ENCODE measurements around the gene FBLN2. TPM values are rescaled to one million over a fixed set of nuclear protein-coding genes. Genes with fewer than 3 reads are reported as not detected.

Gene FBLN2
- total and polyA plus RNA-seq, 2 of the 13 experiments (the other 11 are each of a cell fraction or from before 2014, with no cell fraction given): not detected

DNA sequence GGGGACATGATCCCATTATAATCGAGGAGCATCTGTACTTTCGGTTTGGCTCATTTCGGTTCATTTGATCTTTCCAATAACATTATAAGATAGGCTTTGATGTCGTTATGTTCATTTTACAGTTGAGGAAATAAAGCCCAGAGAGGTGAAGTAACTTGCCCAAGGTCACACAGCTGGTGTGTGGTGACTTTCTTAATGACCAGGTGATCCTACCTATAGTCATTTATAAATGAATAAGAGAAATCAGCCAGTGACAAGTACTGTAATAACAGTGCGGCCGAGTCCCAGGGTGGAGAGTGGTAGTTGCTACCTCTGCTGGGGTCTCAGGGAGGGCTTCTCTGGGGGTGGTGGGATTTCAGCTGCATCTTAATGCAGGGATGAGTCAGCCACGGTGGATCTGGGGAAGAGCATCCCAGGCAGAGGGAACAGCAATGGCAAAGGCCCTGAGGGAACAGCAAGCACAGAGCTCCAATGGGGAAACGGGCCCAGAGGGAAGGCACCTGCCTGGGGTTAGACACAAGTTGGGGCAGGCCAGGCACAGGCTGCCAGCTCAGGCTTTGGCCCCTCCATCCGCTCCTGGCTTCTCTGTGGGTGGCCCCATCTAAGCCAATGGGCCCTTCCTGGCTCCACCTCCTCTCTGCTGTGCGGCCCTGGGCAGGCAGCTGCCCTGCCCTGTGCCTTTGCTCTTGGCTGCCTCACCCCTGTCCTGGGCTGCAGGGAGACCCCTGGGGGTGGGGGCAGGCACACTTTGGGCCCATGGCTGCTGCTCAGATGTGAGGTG is 1.1 kb upstream of the FBLN2 start:
- ChIA-PET CTCF (ENCODE audit: low intra/inter-chr PET ratio, low total read pairs) (no interaction called here), POLR2A (no interaction called here)
- Histone ChIP-seq H4K20me1 (ENCODE audit: insufficient read depth, low read length) (peaks cover 3% of the 10 kb centered on the region; the same call in 1 of the 2 replicates), H3K27me3 (ENCODE audit: control insufficient read depth in 1 of 2, insufficient read depth in 2 of 2, low read length in 2 of 2) (peaks cover 15 to 83% of the 10 kb centered on the region in 2 experiments), H3K9me3 (ENCODE audit: low read length) (no peaks in the 10 kb centered on the region), H3K27ac (ENCODE audit: extremely low read length, insufficient read depth, low read length) (no peak overlapping the region), H3K4me1 (ENCODE audit: insufficient read depth, low read length) (no peaks in the 10 kb centered on the region), H3K79me2 (ENCODE audit: insufficient read depth, low read length) (no peaks in the 10 kb centered on the region), H3K9ac (ENCODE audit: insufficient read depth, low read depth, low read length) (no peak overlapping the region), H3K4me3 (replicated peaks in 1 of 3; ENCODE audit: insufficient read depth in 1 of 3, low read depth in 2 of 3, low read length in 3 of 3) (no peak overlapping the region), H3K4me2 (ENCODE audit: low read depth, low read length) (no peak overlapping the region), H2AFZ (ENCODE audit: low read length) (no peak overlapping the region), H3K36me3 (replicated peaks in 1 of 2; ENCODE audit: control insufficient read depth in 1 of 2, insufficient read depth in 2 of 2, low read length in 2 of 2) (no peaks in the 10 kb centered on the region)
- intact Hi-C loops (cut with micrococcal nuclease; ENCODE audit: unreplicated experiment): no loop called here
- no peak for ATAC-seq
- 56% methylated on average over 8 of the region's 10 CpGs for WGBS (ENCODE audit: low lambda C conversion rate)
- FAIRE-seq: no peak
- no TSS peak for BruUV-seq (replicated peaks)
- no peak for TF ChIP-seq ZNF484 (CRISPR knock-in tag; IDR thresholded peaks at IDR 0.05; ENCODE audit: borderline replicate concordance, low read depth)
- peak; percentile 88 for TF ChIP-seq ZNF768 (CRISPR knock-in tag; IDR thresholded peaks at IDR 0.05)
- no peak for DNase-seq (ENCODE audit: low spot score)
- in situ Hi-C loops (cut with HindIII; ENCODE audit: extremely low pct_ligation_motif_present, low pct_unique_long_range_greater_than_20kb): no loop called here

GRCh38 chr3:13549623-13550422 is 898 bp downstream of the FBLN2 start:
- H4K20me1 ChIP-seq (ENCODE audit: insufficient read depth, low read length): peaks cover 3% of the 10 kb centered on the region; the same call in 1 of the 2 replicates
- H3K4me3 ChIP-seq (replicated peaks in 1 of 3; ENCODE audit: insufficient read depth in 1 of 3, low read depth in 2 of 3, low read length in 3 of 3): no peak overlapping the region
- ChIA-PET POLR2A (no interaction called here), CTCF (ENCODE audit: low intra/inter-chr PET ratio, low total read pairs) (no interaction called here)
- BruUV-seq (replicated peaks): no TSS peak
- H3K27ac ChIP-seq (ENCODE audit: extremely low read length, insufficient read depth, low read length): no peak overlapping the region
- ATAC-seq (no peak), FAIRE-seq (no peak), DNase-seq (ENCODE audit: low spot score) (no peak)
- intact Hi-C loops (cut with micrococcal nuclease; ENCODE audit: unreplicated experiment) (no loop called here), in situ Hi-C loops (cut with HindIII; ENCODE audit: extremely low pct_ligation_motif_present, low pct_unique_long_range_greater_than_20kb) (no loop called here)
- no peaks in the 10 kb centered on the region for H3K4me1 ChIP-seq (ENCODE audit: insufficient read depth, low read length)
- H3K27me3 ChIP-seq (ENCODE audit: control insufficient read depth in 1 of 2, insufficient read depth in 2 of 2, low read length in 2 of 2): peaks cover 13 to 83% of the 10 kb centered on the region in 2 experiments
- 56% methylated on average over 16 of the region's 18 CpGs for WGBS (ENCODE audit: low lambda C conversion rate)
- H3K36me3 ChIP-seq (replicated peaks in 1 of 2; ENCODE audit: control insufficient read depth in 1 of 2, insufficient read depth in 2 of 2, low read length in 2 of 2): no peaks in the 10 kb centered on the region
- H3K9ac ChIP-seq (ENCODE audit: insufficient read depth, low read depth, low read length): no peak overlapping the region
- no peaks in the 10 kb centered on the region for H3K79me2 ChIP-seq (ENCODE audit: insufficient read depth, low read length)
- no peak overlapping the region for H2AFZ ChIP-seq (ENCODE audit: low read length)
- H3K4me2 ChIP-seq (ENCODE audit: low read depth, low read length): no peak overlapping the region
- H3K9me3 ChIP-seq (ENCODE audit: low read length): no peaks in the 10 kb centered on the region
- TF ChIP-seq, protein P1, sequence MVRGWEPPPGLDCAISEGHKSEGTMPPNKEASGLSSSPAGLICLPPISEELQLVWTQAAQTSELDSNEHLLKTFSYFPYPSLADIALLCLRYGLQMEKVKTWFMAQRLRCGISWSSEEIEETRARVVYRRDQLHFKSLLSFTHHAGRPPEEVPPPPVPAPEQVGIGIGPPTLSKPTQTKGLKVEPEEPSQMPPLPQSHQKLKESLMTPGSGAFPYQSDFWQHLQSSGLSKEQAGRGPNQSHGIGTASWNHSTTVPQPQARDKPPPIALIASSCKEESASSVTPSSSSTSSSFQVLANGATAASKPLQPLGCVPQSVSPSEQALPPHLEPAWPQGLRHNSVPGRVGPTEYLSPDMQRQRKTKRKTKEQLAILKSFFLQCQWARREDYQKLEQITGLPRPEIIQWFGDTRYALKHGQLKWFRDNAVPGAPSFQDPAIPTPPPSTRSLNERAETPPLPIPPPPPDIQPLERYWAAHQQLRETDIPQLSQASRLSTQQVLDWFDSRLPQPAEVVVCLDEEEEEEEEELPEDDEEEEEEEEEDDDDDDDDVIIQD (CRISPR knock-in tag; IDR thresholded peaks at IDR 0.05; ENCODE audit: low read depth): no peak
- TF ChIP-seq PHF20 (CRISPR knock-in tag; IDR thresholded peaks at IDR 0.05) (no peak), ZNF234 (CRISPR knock-in tag; conservative IDR thresholded peaks at IDR 0.05) (no peak), ZNF782 (CRISPR knock-in tag; IDR thresholded peaks at IDR 0.05; ENCODE audit: borderline replicate concordance) (no peak), ZNF687 (CRISPR knock-in tag; IDR thresholded peaks at IDR 0.05) (0 out of 2 replicates have a peak, but pooled peaks have one; percentile 4), ETV5 (CRISPR knock-in tag; IDR thresholded peaks at IDR 0.05; ENCODE audit: borderline replicate concordance) (no peak), RFX1 (IDR thresholded peaks at IDR 0.05) (no peak), ZNF569 (CRISPR knock-in tag; IDR thresholded peaks at IDR 0.05; ENCODE audit: borderline replicate concordance) (no peak)

Measured in HepG2 (cell line).